K562 (cell line): ENCODE measurements around the gene C21orf58. TPM values are rescaled to one million over a fixed set of nuclear protein-coding genes. Genes with fewer than 3 reads are reported as not detected.

Experiments
- ATAC-seq: fragments of 200-7000 bp; cut with Tn5 transposase; 3 replicates; pipeline ENCODE4 v1.9.1; 2020; ENCODE audit warnings: moderate library complexity
- BruUV-seq: library from RNA; stranded (reverse); fragments of 400-500 nt; replicated peaks from 2 replicates; lab custom pipeline; 2021; lab: Mats Ljungman, UMichigan
- CTCF ChIA-PET: fragments of 300-600 bp; formaldehyde crosslinking; extraction: SDS; loops from one replicate; lab custom pipeline; 2021; ENCODE audit warnings: low intra/inter-chr PET ratio; lab: Yijun Ruan, JAX
- POLR2A ChIA-PET: fragments of 300-600, 350-650 bp; sonication (Branson Sonifier 250); formaldehyde crosslinking; extraction: SDS; loops from one replicate; lab custom pipeline; 2021; ENCODE audit warnings: antibody characterized with exemption, inconsistent platforms; lab: Yijun Ruan, JAX
- DNase-seq, 4 experiments: peaks; one replicate each; pipeline versions ENCODE4 v3.0.0 to v3.0.0-alpha.2; 2011 to 2018; ENCODE audit warnings: low spot score in 3 of 4, mixed read lengths in 3 of 4; ENCODE audit errors: extremely low read depth in 1 of 4
- FAIRE-seq: peaks from 2 replicates; lab custom pipeline; 2011; peaks lifted over from hg19 to GRCh38; lab: Jason Lieb, UNC
- H2AFZ ChIP-seq: 2 replicates; pipeline ENCODE4 v1.6.0; 2011; ENCODE audit warnings: low read depth, low read length, control low read depth, inconsistent platforms
- H3K27ac ChIP-seq: fragments of 200-600 bp; 3 replicates; pipeline ENCODE4 v1.8.0; 2011; ENCODE audit warnings: low read depth, mild to moderate bottlenecking, control low read depth, inconsistent platforms, low read length, moderate library complexity, mixed read lengths; ENCODE audit errors: extremely low read depth
- H3K27me3 ChIP-seq, 2 experiments: fragments of 300-600 bp in 1 of 2; 2 replicates in 1 of 2; 3 replicates in 1 of 2; pipeline versions ENCODE4 v1.6.0 to v1.8.0; 2011; ENCODE audit warnings: inconsistent platforms in 2 of 2, low read length in 2 of 2, mild to moderate bottlenecking in 1 of 2, mixed read lengths in 1 of 2, moderate library complexity in 1 of 2; ENCODE audit not compliant: control insufficient read depth in 2 of 2, insufficient read depth in 2 of 2
- H3K36me3 ChIP-seq: fragments of 300-600 bp; 3 replicates; pipeline ENCODE4 v1.8.0; 2011; ENCODE audit warnings: mild to moderate bottlenecking, low read length, inconsistent platforms; ENCODE audit not compliant: control insufficient read depth, insufficient read depth
- H3K4me1 ChIP-seq, 2 experiments: fragments of 200-600 bp in 1 of 2; replicated peaks in 1 of 2; 2 replicates in 1 of 2; 3 replicates in 1 of 2; pipeline versions ENCODE4 v1.5.1 to v1.8.0; 2011; ENCODE audit warnings: inconsistent platforms in 2 of 2, low read length in 2 of 2, mild to moderate bottlenecking in 1 of 2, mixed read lengths in 1 of 2, moderate library complexity in 1 of 2; ENCODE audit not compliant: control insufficient read depth in 2 of 2, insufficient read depth in 2 of 2
- H3K4me2 ChIP-seq: 2 replicates; pipeline ENCODE4 v1.6.1; 2011; ENCODE audit warnings: low read length, control low read depth, inconsistent platforms, mixed read lengths; ENCODE audit not compliant: insufficient read depth
- H3K4me3 ChIP-seq: fragments of 200-600 bp; sonication (generic), shearing (Covaris generic); 2 replicates; pipeline ENCODE4 v1.5.1; 2016; ENCODE audit warnings: control low read depth, inconsistent platforms
- H3K79me2 ChIP-seq: fragments of 200-600 bp; 3 replicates; pipeline ENCODE4 v1.8.0; 2011; ENCODE audit warnings: low read length, inconsistent platforms; ENCODE audit not compliant: control insufficient read depth, insufficient read depth
- H3K9ac ChIP-seq, 2 experiments: 2 replicates each; pipeline versions ENCODE4 v1.6.0 to v1.6.1; 2011; ENCODE audit warnings: low read depth in 2 of 2, low read length in 2 of 2, control low read depth in 1 of 2, inconsistent platforms in 1 of 2, mild to moderate bottlenecking in 1 of 2, mixed read lengths in 1 of 2; ENCODE audit not compliant: insufficient read depth in 1 of 2
- H3K9me1 ChIP-seq: one replicate; pipeline ENCODE4 v1.6.0; 2011; ENCODE audit warnings: inconsistent platforms, mild to moderate bottlenecking, low read length, moderate library complexity; ENCODE audit not compliant: control insufficient read depth, insufficient read depth
- H3K9me3 ChIP-seq: replicated peaks from 2 replicates; pipeline ENCODE4 v1.5.1; 2011; ENCODE audit warnings: low read depth, low read length, inconsistent platforms; ENCODE audit not compliant: control insufficient read depth, insufficient read depth
- H4K20me1 ChIP-seq: replicated peaks from 2 replicates; pipeline ENCODE4 v1.6.1; 2011; ENCODE audit warnings: low read length, inconsistent platforms, mixed read lengths; ENCODE audit not compliant: control insufficient read depth, insufficient read depth
- ARHGAP35 ChIP-seq: fragments of 450-650 bp; IDR thresholded peaks from 2 replicates; pipeline ENCODE4 v1.6.1; 2018; ENCODE audit not compliant: partially characterized antibody
- POLR2G ChIP-seq: fragments of 200-400 bp; formaldehyde crosslinking; IDR thresholded peaks from 2 replicates; pipeline ENCODE4 v1.6.1; 2017; ENCODE audit warnings: low read depth, mild to moderate bottlenecking, antibody characterized with exemption, low read length, moderate library complexity
- RBM17 ChIP-seq: fragments of 200-400 bp; formaldehyde crosslinking; IDR thresholded peaks from 2 replicates; pipeline ENCODE4 v1.6.1; 2017; ENCODE audit warnings: low read depth, mild to moderate bottlenecking, low read length, borderline replicate concordance
- THRAP3 ChIP-seq: fragments of 450-650 bp; IDR thresholded peaks from 2 replicates; pipeline ENCODE4 v1.6.1; 2016; ENCODE audit warnings: mild to moderate bottlenecking, inconsistent platforms, borderline replicate concordance
- ZNF263 ChIP-seq: sonication (generic); formaldehyde crosslinking; IDR thresholded peaks from 2 replicates; pipeline ENCODE4 v1.8.0; 2022; ENCODE audit warnings: mild to moderate bottlenecking, missing genetic modification reagents, borderline replicate concordance
- WGBS: fragments of 100-300 bp; shearing (Covaris generic); methylation state at CpG from one replicate; pipeline ENCODE4 v1.1.6; 2016; ENCODE audit warnings: low coverage, mixed read lengths; ENCODE audit not compliant: insufficient coverage; ENCODE audit errors: missing lambda C conversion rate; 5-methylcytosine and 5-hydroxymethylcytosine counted together
- in situ Hi-C: fragments of 300-500 bp; cut with MboI; formaldehyde crosslinking; loops from 4 replicates; pipeline ENCODE4 v1.15.0; 2018; ENCODE audit warnings: inconsistent platforms, mixed read lengths
- intact Hi-C: fragments of 100-400 bp; cut with micrococcal nuclease; formaldehyde crosslinking; loops from 2 replicates; pipeline ENCODE4 v1.14.2; 2022
- polyA plus RNA-seq, 8 experiments: library from polyadenylated mRNA; depleted of rRNA in 4 of 8; stranded (reverse) in 5 of 8; unstranded in 3 of 8; fragments of >200 nt; fragmentation: Nextera tagmentation in 2 of 8; fragmentation: Illumina TruSeq in 1 of 8; extraction: Ambion mirVana in 2 of 8; extraction: Trizol in 1 of 8; gene quantifications; 2 replicates each; pipeline versions ENCODE4 v1.2.1 to v1.2.3, GENCODE V29; 2011 to 2014; ENCODE audit warnings: inconsistent platforms in 1 of 8, missing spikeins in 1 of 8
- total RNA-seq, 7 experiments: library from RNA; depleted of rRNA in 6 of 7; stranded (reverse); fragments of >200 nt in 6 of 7; fragmentation: Illumina TruSeq in 2 of 7; extraction: Trizol in 2 of 7; gene quantifications; 2 replicates each; pipeline versions ENCODE4 v1.2.1 to v1.2.3, GENCODE V29; 2011 to 2021; ENCODE audit warnings: low replicate concordance in 1 of 7
- TF ChIP-seq, protein P1 (sequence below): fragments of 450-650 bp; formaldehyde crosslinking; IDR thresholded peaks from 2 replicates; pipeline ENCODE4 v1.4.0; 2020; ENCODE audit warnings: mild to moderate bottlenecking, moderate library complexity

C21orf58 gene
- total and polyA plus RNA-seq, 9 of the 15 experiments (the other 6 are each of a cell fraction or from before 2014, with no cell fraction given) = 1.2 to 30.5 (median 12.4) TPM

- Histone ChIP-seq H3K4me1 (peaks cover 0 to 11% of the 10 kb centered on the region in 2 experiments; a peak in 1 of 5 replicates), H3K4me2 (no peak overlapping the region), H3K4me3 (no peak overlapping the region), H3K9me3 (no peaks in the 10 kb centered on the region), H4K20me1 (peaks cover 5% of the 10 kb centered on the region; the same call in 1 of the 2 replicates), H3K36me3 (peaks cover 79% of the 10 kb centered on the region; the same call in 2 of the 3 replicates), H3K27ac (no peak overlapping the region), H3K9me1 (peaks cover 10% of the 10 kb centered on the region), H3K79me2 (no peaks in the 10 kb centered on the region), H3K27me3 (no peaks in the 10 kb centered on the region), H3K9ac (peak overlapping the region in 1 of 2 experiments; percentile 19; a peak in 1 of 4 replicates), H2AFZ (no peak overlapping the region)
- in situ Hi-C loops (no loop called here), intact Hi-C loops (no loop called here)
- FAIRE-seq = no peak
- BruUV-seq = no TSS peak
- DNase-seq = no peak
- CTCF ChIA-PET = no interaction called here
- ATAC-seq = no peak
- whole genome bisulfite sequencing = 91% methylated on average over 19 of the region's 19 CpGs
- TF ChIP-seq POLR2G (0 out of 2 replicates have a peak, but pooled peaks have one; percentile 24), THRAP3 (no peak)
- POLR2A ChIA-PET = no interaction called here
Measured at GRCh38 chr21:46357684-46358425, 34.2 kb upstream of the C21orf58 start.

GRCh38 chr21:46357335-46357604 is 33.6 kb upstream of the C21orf58 start:
- H4K20me1 ChIP-seq = peaks cover 5% of the 10 kb centered on the region; the same call in 1 of the 2 replicates
- no peak overlapping the region for H3K4me2 ChIP-seq
- ATAC-seq (no peak), DNase-seq (no peak), FAIRE-seq (no peak)
- H3K79me2 ChIP-seq = no peaks in the 10 kb centered on the region
- H3K4me3 ChIP-seq = no peak overlapping the region
- no peak overlapping the region for H3K9ac ChIP-seq
- no peaks in the 10 kb centered on the region for H3K27me3 ChIP-seq
- intact Hi-C loops (no loop called here), in situ Hi-C loops (no loop called here)
- H3K9me3 ChIP-seq = no peaks in the 10 kb centered on the region
- H3K4me1 ChIP-seq = peaks cover 0 to 11% of the 10 kb centered on the region in 2 experiments; a peak in 1 of 5 replicates
- no peak overlapping the region for H2AFZ ChIP-seq
- ChIA-PET POLR2A (no interaction called here), CTCF (no interaction called here)
- WGBS = 88% methylated on average over 4 of the region's 4 CpGs
- no TSS peak for BruUV-seq
- no peak overlapping the region for H3K27ac ChIP-seq
- H3K36me3 ChIP-seq = peaks cover 82% of the 10 kb centered on the region; the same call in 2 of the 3 replicates
- TF ChIP-seq RBM17 = no peak
- TF ChIP-seq ARHGAP35 = no peak
- TF ChIP-seq, protein P1, sequence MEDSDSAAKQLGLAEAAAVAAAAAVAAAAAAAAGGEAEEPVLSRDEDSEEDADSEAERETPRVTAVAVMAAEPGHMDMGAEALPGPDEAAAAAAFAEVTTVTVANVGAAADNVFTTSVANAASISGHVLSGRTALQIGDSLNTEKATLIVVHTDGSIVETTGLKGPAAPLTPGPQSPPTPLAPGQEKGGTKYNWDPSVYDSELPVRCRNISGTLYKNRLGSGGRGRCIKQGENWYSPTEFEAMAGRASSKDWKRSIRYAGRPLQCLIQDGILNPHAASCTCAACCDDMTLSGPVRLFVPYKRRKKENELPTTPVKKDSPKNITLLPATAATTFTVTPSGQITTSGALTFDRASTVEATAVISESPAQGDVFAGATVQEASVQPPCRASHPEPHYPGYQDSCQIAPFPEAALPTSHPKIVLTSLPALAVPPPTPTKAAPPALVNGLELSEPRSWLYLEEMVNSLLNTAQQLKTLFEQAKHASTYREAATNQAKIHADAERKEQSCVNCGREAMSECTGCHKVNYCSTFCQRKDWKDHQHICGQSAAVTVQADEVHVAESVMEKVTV (CRISPR knock-in tag) = no peak
- no peak for TF ChIP-seq ZNF263 (CRISPR knock-in tag)
- TF ChIP-seq, all 486 proteins: peak for 0
- H3K9me1 ChIP-seq = peaks cover 10% of the 10 kb centered on the region
